Islet precursor cell (in vitro differentiated cells): ENCODE measurements around the gene ATP9B.

ENCODE experiments used
- DNase-seq: peaks from one replicate; pipeline ENCODE4 v3.0.0-alpha.2; 2018

ATP9B gene, protein sequence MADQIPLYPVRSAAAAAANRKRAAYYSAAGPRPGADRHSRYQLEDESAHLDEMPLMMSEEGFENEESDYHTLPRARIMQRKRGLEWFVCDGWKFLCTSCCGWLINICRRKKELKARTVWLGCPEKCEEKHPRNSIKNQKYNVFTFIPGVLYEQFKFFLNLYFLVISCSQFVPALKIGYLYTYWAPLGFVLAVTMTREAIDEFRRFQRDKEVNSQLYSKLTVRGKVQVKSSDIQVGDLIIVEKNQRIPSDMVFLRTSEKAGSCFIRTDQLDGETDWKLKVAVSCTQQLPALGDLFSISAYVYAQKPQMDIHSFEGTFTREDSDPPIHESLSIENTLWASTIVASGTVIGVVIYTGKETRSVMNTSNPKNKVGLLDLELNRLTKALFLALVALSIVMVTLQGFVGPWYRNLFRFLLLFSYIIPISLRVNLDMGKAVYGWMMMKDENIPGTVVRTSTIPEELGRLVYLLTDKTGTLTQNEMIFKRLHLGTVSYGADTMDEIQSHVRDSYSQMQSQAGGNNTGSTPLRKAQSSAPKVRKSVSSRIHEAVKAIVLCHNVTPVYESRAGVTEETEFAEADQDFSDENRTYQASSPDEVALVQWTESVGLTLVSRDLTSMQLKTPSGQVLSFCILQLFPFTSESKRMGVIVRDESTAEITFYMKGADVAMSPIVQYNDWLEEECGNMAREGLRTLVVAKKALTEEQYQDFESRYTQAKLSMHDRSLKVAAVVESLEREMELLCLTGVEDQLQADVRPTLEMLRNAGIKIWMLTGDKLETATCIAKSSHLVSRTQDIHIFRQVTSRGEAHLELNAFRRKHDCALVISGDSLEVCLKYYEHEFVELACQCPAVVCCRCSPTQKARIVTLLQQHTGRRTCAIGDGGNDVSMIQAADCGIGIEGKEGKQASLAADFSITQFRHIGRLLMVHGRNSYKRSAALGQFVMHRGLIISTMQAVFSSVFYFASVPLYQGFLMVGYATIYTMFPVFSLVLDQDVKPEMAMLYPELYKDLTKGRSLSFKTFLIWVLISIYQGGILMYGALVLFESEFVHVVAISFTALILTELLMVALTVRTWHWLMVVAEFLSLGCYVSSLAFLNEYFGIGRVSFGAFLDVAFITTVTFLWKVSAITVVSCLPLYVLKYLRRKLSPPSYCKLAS

DNA sequence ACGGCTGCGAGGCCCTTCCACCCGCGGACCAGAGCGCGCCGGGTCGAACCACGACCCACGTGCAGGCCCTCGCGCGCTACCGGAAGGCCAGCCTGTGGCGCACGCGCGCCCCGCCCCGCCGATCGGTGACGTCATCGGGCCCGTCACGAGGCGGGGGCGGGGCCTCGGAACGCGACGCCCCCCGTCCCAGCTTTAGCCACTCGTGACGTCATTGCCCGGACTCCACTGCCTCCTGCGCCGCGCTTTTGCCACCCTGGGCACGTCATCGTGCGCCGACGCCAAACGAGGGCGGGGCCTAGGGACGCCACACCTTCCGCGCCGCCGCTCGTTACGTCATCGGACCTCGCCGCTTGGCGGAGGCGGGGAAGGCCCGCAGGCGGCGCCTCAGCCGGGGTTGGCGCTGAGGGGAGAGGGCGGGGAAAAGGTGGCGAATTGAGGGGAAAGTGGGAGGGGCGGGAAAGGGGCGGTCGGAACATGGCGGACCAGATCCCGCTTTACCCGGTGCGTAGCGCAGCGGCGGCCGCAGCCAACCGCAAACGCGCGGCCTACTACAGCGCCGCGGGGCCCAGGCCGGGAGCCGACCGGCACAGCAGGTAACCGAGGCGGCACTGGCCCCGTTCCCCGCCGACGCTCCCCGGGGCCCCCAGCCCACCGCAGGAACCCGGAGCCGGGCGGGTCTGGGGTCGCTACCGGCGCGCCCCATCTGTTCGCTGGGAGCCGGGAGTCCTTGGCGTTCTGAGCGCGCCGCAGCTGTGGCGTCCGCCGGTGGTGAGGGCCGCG is at the start of gene ATP9B:
ATP9B (plus strand) TSS at position 458 of the 780 bp plus-strand sequence; CDS start at position 475, 17 bp downstream.
- peak; percentile 97 for DNase-seq

DNA sequence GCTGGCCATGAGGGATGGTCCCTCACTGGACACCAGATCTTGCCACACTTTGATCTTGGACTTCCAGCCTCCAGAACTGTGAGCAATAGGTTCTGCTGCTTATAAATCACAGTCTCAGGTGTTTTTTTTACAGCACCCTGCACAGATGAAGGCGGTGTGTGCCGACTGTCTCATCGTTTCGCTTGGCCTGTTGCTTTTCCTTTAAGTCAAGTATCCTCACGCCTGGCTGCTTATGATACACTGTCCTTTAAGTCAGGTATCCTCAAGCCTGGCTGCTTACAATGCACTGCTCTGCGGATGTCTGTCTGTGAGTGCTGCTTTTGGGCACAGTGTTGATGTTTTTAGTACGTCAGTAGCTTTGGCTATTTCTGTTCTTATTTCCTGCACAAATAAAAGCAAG is 49.3 kb upstream of the ATP9B start:
- no peak for DNase-seq

GRCh38 chr18:79022603-79023002 is 46.6 kb upstream of the ATP9B start:
- DNase-seq, result no peak

DNA sequence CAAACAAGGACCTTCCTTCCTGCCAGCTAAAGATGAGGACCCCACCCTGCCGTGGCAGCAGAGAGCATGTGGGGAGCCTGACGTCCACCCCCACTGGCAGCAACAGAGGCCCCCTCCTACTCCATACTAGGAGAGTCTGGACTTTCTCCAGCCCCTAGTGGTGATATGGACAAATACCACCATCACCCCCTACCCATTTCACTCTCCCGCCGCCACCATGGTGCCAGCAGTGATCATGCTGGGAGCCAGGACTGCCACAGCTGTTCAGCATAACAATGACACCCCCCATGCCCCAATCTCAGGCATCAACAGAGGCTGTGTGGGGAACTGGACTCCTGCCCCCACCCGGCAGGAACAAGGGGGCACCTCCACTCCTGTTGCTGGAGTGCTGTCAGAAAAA is 42.7 kb upstream of the ATP9B start:
- DNase-seq, result no peak

- no peak for DNase-seq
These were observed 38.5 kb upstream of the ATP9B start for GRCh38 chr18:79030680-79031079.

GRCh38 chr18:79042276-79042675 is 26.9 kb upstream of the ATP9B start:
- peak; percentile 13 for DNase-seq

- DNase-seq, result no peak
These were observed 25.9 kb upstream of the ATP9B start for GRCh38 chr18:79043288-79043687.

GRCh38 chr18:79046522-79046921 is 22.7 kb upstream of the ATP9B start:
- no peak for DNase-seq

DNA sequence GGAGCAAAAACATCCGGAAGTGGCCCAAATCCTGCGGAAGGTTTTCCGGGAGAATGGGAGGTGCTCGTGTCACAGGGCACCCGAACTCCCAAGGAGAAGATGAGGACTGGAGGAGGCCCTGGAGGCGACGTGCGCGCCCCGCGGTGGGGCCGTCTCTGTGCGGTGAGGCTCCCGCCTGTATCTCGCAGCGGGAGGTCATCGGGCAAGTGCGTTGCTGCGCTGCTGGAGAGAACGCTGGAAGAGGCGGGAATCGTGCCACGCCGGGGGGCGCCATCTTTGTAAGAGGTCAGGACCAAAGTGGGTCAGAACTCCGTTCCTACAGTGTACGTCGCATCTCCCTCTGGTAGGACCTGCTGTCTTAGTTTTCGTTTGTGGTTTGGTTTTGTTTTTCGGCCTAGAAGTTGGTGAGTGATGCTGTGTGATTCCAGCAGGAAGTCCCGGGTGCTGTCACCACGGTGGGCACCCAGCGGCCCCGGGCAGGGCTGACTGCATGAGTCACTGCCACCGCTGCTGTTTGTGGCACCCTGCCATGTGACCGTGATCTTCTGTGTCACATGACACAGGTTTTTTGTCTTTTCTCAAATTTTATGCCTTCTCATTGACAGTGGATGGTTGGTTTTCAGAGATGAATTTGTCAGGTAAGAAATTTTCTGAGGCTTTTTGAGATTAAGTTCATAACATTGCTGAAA is 21.5 kb upstream of the ATP9B start:
- no peak for DNase-seq

GRCh38 chr18:79048245-79048632 is 21.0 kb upstream of the ATP9B start:
- DNase-seq, result no peak

DNA sequence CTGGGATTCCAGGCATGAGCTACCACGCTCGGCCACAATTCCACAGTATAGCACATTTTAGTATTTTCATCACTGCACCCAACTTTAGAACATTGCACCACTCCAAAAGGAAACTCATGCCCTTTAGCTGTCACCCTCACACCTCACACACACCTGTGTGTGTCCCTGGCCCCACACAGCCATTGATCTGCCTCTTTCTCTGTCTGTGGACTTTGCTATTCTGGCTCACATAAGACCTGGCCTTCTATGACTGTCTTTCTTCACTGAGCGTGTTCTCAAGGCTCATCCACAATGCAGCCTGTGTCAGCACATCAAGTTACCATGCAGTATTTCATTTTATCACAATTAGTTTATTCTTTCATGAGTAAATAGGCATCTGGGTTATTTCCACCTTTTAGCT is 19.7 kb upstream of the ATP9B start:
- no peak for DNase-seq

- DNase-seq, result no peak
These were observed 19.2 kb upstream of the ATP9B start for GRCh38 chr18:79050005-79050404.

DNA sequence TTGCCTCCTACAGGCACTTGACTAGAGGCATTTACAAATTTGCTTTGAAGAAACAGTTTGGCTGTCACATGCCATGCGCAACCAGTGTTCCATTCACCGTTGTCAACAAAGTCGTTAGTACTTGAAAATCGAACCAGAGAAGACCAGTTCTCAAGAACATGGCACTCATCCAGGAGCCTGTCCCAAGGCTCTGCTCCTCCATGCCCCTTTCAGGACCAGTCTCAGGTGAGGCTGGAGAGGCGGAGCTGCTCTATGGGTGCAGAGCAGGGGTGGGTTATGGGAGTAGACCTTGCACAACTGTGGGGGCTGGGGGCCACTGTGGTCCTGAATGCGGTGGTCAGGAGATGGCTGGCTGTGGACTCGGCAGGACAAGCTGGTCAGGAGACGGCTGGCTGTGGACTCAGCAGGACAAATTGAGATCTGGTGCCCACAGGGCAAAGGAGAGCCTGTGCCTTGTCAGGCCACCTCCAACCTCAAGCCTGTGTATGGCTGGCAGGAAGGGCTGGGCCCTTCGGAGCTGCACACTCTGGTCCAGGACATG is 12.3 kb upstream of the ATP9B start:
- no peak for DNase-seq

- no peak for DNase-seq
These were observed 11.2 kb upstream of the ATP9B start for GRCh38 chr18:79058007-79058406.

GRCh38 chr18:79062806-79063205 is 6.4 kb upstream of the ATP9B start:
- DNase-seq, result peak; percentile 73

- no peak for DNase-seq
These were observed 5.0 kb upstream of the ATP9B start for GRCh38 chr18:79064228-79064627.

DNA sequence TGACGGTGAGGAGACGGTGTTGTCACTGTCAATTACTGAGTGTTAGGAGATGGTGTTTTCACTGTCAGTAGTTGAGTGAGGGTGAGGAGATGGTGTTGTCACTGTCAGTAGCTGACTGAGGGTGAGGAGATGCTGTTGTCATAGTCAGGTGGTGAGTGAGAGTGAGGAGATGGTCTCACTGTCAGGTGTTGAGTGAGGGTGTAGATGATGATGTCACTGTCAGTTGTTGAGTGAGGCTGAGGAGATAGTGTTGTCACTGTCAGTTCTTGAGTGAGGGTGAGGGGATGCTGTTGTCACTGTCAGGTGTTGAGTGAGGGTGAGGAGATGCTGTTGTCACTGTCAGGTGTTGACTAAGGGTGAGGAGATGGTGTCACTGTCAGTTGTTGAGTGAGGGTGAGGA is 3.4 kb upstream of the ATP9B start:
- DNase-seq, result no peak

DNA sequence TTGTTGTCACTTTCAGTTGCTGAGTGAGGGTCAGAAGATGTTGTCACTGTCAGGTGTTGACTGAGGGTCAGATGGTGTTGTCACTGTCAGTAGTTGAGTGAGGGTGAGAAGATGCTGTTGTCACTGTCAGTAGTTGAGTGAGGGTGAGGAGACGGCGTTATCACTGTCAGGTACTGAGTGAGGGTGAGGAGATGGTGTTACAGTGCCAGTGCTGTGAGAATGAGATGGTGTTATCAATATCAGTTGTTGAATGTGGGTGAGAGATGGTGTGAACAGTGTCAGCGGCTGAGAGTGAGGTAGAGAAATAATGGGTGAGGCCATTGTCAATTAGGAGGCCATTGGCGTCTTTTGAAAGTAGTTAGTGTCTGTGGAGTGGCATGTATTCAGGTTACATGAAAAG is 1.6 kb upstream of the ATP9B start:
- DNase-seq, result no peak

DNA sequence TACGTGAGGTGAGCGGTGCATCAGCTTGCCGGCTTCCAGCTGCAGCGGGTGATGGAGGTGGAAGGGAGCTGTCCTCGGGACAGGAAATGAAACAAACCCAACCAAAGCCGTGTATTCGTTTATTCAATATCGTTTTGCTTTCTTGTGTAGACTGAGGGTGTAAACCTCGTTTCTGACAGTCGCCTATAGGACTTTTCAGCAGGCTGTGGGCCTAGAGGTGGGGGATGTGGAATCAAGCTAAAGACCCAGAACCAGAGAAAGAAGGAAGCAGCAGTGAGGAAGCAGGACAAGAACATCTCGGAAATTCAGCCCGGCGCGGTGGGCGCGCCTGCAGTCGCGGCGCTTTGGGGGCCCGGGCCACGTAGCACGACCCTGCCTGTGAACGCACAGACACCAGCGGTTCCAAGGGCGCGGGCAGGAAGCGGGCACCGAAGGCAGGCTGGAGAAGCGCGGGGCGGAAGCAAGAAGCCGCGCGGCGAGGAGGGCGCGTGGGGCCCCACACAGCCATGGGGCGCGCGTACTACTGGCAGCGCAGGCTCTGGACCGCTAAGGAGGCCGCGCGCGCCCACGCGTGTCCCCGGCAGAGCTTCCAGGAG is 755 bp upstream of the ATP9B start:
- no peak for DNase-seq

- DNase-seq, result no peak
These were observed 540 bp downstream of the ATP9B start for GRCh38 chr18:79069717-79070151.

DNA sequence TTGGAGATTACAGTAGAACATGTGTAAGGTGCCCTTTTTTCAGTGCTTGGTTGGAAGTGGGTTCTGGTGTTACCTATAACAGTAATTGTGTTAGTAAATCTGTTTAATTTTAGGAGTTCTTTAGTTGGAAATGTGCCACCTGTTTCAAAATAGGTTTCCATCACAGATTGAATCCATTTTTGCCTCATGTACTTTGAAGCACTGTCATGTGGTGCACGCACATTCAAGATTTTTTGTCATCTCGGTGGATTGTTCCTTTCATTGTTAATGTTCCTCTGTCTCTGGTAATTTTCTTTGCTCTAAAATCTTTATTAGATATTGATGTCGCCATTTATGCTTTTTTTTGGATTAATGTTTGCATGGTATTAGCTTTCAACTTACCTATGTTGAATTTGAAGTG is 1.3 kb downstream of the ATP9B start:
- no peak for DNase-seq
